Stimulated activated naive CD8-positive, alpha-beta T cell treated with anti-CD3 and anti-CD28 coated beads, Interleukin-15, Interleukin-2, amounts not matched to agents 100 U/mL and 50 U/mL, for 24 hours (primary cell): ENCODE measurements around the gene RAB11FIP3.

ENCODE experiments used
- ATAC-seq: fragments of 150-1000 bp; cut with Tn5 transposase; one replicate; pipeline ENCODE4 v1.10.0; 2021
- DNase-seq: peaks from one replicate; pipeline ENCODE4 v3.0.0; 2021

RAB11FIP3 gene

DNA sequence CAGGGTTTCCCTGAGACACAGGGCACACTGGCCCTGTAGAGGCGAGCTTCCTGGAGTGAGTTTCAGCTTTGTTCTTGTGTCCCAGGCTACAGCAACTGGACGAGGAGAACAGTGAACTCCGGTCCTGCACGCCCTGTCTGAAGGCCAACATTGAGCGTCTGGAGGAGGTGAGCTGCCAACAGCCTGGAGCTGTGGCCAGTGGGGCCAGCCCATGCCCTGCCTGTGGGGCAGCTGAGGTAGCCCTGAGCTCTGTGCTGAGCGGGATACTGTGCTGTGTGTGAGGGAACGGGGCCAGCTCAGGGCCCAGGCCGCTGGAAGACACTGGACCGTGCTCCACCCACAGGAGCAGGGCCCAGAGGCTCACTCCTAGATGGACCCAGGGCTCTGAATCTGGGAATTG is 93.4 kb downstream of the RAB11FIP3 start:
- DNase-seq: no peak
- no peak for ATAC-seq

DNA sequence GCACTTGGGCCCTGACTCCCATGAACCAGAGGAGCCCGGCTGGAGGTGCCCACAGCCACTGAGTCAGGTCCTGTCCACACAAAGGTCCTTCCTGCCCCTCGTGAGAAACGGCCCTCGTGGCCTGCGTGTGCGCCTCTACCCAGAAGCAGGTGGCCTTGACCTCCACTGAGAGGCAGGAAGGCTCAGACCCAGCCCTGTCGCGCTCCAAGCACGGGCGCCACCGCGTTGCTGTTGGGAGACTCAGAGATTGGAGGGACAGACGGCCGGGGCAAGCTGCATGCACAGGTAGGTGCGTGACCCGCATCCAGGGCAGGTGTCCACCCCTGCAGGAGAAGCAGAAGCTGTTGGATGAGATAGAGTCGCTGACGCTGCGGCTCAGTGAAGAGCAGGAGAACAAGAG is 94.0 kb downstream of the RAB11FIP3 start:
- DNase-seq (no peak), ATAC-seq (no peak)

DNA sequence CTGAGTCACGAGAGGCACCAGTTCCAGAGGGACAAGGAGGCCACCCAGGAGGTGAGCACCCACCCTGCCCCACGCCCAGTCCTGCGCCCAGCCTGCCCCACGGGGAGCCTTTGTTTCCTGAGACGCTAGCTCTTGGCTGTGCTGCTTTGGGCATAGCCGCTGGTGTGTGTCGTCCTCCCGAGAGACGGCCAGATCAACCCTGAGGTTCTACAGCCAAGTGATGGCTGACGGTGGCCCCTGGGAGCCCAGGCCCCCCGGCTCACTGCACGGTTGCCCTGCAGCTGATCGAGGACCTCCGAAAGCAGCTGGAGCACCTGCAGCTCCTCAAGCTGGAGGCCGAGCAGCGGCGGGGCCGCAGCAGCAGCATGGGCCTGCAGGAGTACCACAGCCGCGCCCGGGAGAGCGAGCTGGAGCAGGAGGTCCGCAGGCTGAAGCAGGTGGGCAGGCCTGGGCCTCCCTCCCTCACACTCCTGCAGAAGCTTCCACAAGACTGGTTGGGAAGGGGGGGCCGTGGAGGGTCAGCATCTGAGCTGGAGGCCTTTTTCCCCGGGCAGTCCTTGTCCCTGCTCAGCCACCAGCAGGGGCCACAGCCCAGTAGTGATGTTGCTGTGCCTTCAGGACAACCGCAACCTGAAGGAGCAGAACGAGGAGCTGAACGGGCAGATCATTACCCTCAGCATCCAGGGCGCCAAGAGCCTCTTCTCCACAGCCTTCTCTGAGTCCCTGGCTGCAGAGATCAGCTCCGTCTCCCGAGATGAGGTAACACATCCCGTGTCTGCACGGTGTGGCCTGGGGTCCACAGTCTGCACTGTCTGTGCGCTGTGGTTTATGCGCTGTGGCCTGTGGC is 94.6 kb downstream of the RAB11FIP3 start:
- DNase-seq (no peak), ATAC-seq (no peak)

DNA sequence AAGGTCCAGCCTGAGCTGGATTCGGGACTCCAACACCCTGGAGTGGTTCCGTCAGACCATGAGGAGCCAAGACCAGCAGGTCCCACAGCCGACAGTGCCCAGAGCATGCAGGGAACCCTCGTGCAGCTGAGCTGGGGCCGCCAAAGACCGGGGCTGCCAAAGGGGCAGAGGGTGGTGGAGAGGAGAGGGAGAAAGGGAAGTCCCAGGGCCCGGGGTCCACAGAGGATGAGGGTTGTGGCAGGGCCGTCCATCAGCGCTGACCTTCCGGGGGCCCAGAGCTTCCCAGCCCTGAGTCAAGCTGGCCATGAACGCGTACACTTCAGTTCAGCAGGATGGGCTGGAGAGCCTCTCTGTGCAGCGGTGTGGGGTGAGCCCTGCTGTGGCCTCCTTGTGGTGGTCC is 95.4 kb downstream of the RAB11FIP3 start:
- DNase-seq (no peak), ATAC-seq (no peak)

DNA sequence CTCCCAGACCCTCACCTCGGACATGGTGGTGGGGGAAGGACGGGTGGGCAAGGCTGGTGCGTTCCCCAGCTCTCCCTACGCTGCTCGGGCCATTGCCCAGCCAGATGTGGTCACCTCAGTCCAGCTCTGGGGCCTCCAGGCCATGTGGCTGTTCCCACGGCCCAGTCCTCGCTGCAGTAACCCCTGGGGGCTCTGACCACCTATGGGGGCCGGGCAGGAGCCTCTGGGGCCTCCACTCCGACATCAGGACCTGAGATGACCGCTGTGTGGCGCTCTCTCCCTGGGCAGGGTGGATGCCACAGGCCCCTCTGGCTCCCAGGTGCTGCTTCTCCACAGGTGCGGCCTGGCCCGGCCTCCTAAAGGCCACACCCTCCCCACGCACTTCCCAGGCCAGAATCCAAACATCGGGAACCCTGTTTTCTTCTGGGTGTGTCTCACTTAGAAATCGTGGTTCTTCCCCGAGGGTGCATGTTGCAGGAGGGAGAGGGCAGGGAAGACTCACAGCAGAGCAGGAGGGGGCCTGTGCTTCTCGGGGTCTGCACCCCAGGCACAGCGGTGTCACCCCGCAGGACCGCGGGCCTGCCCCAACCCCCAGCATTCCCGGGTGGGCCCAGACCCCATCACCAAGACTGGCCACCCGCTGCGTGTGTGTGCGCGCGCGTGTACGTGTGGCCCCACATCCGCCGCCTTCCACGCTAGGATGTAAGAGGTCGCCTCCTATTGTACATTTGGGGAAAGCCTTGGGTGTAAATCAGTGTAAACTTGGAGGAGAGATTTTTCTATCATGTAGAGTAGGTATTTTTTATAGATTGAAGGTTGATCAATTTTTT is 96.1 kb downstream of the RAB11FIP3 start:
- no peak for ATAC-seq
- DNase-seq: no peak

DNA sequence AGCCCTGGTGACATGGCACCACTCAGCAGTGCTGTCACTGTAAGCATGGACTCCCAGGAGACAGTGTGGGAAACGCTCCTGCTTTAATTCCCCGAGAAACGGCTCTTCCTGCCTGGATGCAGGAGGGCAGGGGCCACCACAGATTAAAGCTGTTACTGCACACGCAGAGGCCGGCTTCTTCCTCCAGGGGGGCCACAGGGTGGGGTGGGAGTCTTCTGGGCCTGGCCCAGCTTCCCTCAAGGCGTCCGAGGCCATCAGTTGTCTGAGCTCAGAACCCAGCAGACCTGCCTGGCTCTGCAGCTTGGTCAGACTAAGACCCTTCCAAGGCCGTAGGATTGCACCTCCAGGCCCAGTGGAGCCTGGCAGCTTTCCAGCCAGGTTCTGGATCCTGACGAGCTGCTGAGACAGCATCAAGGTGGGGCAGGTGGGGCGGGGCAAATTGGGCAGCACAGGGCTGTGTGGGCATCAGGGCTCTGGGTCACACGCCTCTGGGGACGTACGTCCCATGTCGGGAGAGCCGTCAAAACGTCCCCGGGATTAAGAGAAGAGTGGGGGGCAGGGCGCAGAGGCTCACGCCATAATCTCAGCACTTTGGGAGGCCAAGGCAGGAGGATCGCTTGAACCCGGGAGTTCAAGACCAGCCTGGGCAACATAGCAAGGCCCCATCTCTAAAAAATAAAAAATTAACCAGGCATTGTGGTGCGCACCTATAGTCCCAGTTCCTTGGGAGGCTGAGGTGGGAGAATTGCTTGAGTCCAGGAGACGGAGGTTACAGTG is 97.1 kb downstream of the RAB11FIP3 start:
- no peak for ATAC-seq
- no peak for DNase-seq

DNA sequence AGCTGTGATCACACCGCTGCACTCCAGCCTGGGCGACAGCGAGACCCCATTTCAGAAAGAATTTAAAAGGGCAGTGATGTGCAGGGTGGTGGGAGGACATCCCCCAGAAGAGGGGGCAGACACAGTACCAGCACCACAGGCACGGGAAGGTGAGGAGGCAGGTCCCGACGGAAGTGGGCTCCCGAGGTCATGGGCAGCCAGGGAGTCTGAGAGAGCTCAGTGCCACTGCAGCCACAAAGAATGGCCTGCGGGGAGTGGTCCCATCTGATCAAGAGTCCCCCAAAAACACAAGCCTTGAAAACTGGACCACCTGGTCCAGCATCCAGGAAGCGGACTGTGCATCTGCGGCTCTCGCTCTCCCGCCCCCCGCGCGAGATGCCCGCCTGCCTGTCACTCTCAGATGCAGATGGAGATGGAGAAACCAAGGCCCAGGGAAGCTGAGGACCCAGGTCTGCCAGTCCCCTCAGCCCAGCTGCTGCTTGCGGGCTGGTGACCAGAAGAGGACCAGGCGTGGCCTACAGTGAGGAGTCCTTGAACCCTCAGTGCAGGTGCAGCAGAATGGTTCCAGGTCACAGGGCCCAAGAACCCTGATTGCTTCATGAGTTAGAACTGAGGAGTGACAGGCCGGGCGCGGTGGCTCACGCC is 97.8 kb downstream of the RAB11FIP3 start:
- ATAC-seq (no peak), DNase-seq (no peak)

DNA sequence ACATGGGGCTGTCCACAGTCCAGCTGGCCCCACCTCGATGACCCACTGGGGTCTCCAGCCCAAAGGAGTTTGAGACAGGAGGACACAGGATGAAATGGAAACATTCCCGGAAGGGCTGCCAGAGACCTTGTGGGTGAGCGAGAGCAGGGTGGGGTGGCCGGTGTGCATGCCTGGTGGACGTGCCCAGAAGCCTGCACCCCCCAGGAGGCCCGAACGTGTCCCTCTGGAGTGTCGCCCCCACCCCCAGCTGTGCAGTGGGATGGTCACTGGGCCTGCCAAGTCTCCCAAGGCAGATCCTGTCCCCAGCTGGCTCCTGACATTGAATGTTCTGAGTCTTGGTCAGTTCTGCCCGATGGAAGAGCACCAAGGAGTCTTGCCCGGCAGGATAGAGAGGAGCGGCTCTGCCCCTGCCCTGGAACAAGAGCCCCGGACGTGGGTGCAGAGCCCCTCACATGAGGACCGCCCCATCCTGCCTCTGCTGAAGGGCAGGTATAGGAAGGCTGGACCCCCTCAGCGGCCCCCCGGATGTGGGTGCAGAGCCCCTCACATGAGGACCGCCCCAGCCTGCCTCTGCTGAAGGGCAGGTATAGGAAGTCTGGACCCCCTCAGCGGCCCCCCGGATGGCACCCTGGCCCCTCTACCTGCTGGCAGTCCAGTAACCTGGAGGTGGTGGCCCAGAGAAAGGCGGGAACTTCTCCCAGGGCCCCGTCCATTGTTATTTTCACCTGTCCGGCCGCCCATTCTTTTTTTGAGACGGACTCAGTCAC is 99.0 kb downstream of the RAB11FIP3 start:
- ATAC-seq: no peak
- no peak for DNase-seq

DNA sequence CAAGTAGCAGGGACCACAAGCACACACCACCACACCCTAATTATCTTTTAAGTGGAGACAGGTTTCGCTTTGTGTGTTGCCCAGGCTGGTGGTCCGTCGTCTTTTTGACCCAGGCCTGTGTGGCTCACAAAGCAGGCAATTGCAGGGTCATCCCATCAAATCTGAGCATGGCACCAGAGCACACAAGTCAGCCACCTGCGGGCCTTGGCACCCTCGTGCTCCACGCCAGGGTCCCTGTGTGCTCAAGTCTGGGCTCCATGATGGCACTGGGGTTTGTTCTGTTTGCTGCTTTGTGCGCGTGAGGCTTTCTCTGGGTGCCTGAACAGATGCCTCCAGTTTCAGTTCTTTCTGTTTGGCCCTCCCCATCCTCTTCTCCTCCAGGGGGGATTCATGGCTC is 99.7 kb downstream of the RAB11FIP3 start:
- ATAC-seq (no peak), DNase-seq (peak; percentile 19)

DNA sequence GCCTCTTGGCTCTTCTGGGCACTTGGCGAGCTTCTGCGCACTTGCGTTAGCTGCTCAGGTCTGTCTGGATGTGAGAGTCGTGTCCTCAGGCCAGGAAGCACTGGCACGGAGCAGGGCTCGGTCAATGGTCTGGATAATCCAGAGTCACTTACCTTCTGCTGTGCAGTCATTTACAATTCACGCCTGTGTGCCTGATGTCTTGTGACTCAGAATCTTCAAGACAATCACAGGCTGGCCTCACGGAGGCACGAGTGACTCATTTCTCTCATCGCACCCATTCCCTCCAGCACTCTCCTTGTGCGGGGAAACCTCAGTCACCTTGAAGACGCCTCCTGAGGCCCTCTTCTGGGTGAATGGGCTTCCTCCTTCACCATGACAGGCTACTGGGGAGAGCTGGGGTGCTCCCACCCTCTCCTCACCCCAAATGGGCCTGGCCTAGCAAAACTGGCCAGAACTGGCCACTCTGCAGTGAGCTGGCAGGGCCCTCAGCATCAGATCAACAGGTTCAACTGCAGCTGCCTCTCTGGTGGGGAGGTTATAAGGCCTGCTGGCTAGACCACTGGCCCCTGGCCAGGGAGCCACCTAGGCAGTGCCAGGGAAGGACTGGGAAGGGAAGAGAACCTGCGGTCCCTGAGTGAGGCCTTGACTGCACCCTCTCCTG is 100.2 kb downstream of the RAB11FIP3 start:
- peak; percentile 73 for ATAC-seq
- DNase-seq: peak; percentile 76

DNA sequence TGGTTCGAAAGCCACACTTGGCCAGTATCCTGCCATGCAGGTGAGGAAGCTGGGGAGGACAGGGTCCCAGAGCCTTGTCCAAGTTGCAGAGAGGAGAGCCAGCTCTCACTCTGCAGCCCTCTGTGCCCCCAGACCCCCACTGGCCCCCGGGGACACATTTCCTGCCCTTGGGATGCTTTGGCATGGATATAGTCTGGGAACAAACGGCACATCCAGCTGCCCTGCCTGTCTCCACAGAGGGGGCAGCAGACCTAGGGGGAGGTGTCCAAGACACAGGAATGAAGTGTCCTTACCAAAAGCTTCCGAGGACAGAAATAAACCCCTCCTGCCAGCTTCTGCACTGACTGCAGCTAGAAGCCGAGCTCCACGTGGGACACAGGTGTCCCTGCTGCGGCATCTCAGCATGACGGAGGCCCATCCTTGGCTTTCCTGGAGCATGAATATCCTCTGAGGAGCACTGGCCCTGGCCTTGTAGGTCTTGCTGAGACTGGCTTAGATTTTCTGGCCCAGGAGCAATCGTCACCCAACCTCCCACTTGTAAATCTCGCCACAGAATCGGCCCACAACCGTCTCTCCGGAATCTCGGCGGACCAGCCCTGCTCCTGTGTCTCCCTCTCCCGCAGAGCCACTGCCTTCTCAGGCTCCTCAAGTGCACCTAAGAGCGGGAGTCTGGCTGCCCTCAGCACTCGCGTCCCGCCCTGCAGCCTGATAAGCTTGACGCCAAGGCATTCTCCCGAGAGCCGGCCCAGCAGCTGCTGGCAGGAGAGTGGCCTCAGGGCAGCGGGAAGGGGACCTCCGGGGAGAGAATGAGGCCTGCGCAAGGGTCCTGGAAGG is 100.9 kb downstream of the RAB11FIP3 start:
- no peak for ATAC-seq
- DNase-seq: peak; percentile 37

DNA sequence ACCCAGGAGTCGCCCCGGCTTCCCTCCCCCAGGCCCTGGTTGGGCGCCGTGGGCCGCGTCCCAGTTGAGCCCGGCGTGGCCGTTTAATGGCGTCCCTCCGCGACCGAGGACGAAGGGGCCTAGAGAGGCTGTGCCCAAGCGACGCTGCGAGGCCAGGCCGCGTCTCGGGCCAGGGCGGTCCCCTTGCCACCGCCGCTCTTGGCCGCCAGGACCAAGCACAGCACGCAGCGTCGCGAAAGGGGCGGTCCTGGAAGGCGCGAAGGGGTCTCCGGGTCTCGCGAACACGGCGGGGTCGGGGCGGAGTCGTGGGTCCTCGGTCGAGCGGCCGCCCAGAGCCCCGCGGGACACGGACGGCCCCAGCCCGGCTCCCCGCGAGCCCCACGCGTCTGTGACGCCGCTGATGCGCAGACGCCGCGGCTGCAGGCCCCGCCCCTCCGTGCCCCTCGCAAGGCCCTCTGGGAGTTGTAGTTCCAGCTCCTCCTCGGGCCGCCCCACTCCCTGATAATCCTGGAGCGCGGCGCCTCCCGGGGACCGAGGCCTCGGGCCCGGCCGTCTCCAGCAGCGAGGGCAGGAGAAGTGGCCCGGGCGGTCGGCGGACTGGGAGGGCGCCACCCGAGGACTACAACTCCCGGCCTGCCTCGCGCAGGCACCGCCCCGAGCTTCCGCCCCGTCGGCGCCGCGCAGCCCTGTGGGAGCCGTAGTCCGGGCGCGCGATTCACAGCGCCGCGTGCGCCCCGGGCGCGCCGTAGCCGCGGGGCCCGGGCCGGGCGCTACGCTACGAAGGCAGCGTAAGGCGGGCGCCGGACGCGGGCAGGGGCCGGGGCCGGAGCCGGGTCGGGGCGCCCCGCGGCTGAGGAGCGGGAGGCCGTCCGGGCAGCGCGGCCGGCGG is 101.8 kb downstream of the RAB11FIP3 start, which contains the start of gene CAPN15:
CAPN15 (plus strand) TSS at position 698 of the 889 bp plus-strand sequence. CDS start 19,127 bp downstream, outside the sequence.
- ATAC-seq: peak; percentile 67
- peak; percentile 89 for DNase-seq

DNA sequence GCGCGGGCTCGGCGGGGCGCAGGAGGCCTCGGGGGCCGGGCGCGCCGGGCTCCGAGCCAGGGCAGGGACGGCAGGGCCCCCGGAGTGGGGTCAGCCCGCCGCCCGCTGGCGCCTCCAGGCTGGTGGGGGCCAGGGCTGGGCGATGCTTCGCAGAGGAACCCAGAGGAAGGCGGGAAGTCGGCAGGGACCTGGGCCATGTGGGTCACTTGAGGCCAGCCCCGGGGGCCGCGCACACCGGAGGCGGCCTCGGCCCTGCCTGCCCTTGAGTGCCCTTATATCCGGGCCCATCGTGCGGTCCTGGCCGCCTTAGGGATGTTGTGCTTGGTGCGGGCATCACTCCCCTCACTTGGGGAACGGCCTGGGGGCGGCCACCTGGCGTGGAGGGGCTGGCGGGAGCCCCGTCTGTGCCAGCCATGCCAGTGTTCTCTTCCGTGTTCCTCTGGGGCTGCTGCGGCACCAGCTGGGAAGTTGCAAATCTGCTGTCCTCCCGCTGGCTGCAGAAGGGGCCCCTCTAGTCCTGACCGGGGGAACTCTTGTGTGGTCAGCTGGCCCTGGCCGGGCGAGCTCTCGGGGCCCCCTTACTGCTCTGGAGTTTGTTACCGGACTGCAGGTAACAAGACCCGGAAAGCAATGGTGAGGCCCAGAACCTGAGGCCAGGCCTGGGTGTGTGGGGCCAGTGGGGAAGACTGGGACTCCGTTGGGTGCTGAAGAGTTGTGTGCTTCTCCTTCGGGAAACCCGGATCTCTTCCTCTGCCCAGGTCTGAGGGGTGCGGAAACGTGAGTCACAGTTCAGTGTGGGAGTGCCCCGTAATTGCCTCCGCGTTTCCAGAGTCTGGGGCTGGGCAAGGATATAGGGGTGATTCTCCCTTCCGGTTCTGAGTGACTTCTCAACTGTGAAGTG is 102.9 kb downstream of the RAB11FIP3 start:
- ATAC-seq (peak; percentile 5), DNase-seq (peak; percentile 45)

DNA sequence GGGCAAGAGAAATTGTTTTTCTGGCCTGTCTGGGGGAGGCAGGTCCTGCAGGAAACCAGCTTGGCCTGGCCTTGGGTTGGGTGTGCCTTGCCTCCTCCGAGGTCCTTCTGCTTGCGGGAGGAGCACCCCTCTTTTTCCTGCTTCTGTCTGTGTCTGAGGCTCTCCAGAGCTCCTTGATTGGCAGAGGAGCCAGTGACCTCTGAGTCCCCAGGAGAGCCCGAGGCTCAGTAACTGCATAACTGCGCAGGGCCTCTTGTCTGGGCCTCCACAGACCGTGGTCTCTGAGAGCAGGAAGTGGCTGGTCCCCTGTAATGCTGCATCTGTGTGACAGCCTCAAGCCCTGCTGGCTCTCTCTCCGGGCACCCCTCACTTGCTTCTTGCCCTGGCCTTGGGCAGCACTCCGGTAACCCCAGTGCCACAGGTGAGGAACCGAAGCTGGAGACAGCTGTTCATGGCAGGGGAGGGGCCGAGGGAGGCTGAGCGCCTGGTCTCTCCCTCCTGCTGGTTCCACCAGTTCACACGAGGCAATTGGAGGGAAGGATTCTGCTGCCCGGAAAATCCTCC is 103.6 kb downstream of the RAB11FIP3 start:
- ATAC-seq: no peak
- peak; percentile 22 for DNase-seq

DNA sequence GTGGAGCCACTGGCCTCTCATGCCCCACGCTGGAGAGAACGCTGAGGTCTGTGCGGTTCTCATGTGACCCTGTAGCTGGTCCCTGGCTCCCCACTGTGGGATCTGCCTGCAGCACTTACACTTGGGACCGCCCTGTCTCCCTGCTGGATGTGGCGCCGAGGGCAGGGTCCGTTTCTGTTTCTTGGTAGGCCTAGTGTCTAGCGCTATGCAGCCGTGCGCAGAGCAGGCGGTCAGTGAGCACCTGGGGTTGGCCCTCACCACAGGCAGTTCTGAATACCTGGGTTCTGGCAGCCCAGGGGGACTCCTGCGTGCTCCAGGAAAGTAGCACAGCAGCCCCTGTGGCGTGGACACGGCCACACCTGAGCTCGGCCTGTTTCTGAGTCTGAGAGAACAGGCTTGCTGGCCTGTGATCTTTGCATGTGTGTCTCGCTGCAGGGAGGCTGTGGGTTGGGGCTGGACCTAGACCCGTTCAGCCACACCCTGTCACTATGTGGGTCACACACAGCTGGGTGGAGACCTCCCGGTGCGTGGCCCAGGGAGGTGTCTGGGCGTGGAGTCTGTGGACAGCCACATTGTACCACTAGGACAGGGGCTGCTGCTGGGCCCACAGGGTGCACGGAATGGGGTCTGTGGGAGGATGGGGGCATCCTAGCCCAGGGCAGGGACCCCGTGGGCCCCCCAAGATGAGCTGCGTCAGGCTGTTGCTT is 104.8 kb downstream of the RAB11FIP3 start:
- ATAC-seq: no peak
- DNase-seq: no peak

DNA sequence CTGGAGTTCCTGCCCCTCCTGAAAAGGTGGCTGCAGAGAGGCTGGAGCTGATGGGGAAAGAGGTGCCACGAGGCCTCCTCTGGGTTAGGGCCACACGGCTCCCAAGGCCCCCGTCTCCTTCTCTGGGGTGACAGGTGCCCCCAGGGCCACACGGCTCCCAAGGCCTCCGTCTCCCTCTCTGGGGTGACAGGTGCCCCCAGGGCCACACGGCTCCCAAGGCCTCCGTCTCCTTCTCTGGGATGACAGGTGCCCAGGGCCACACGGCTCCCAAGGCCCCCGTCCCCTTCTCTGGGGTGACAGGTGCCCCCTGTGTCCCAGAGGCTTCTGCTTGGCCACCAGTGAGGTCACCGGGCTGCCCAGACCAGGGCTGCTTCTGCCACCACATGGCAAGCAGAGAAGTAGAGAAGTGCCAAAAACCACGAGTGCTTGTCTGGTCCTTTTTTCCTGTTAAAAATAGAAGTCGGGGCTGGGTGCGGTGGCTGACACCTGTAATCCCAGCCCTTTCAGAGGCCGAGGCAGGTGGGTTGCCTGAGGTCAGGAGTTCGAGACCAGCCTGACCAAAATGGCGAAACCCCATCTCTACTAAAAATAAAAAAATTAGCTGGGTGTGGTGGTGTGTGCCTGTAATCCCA is 106.2 kb downstream of the RAB11FIP3 start:
- DNase-seq: no peak
- ATAC-seq: no peak
